ENCODE data around the gene XCR1. TPM values are rescaled to one million over a fixed set of nuclear protein-coding genes. Genes with fewer than 3 reads are reported as not detected.
A peak's percentile ranks its signal among the peaks of the same experiment; 100 is the strongest.

Gene XCR1
- total RNA-seq, 1 donor: not detected

GRCh38 chr3:46065294-46065705, 38.0 kb upstream of the XCR1 start:
- Histone ChIP-seq H3K27me3 (ENCODE audit: insufficient read depth, low read length) (peaks cover 61% of the 10 kb centered on the region), H3K27ac (ENCODE audit: low read depth, low read length) (no peak overlapping the region), H3K4me3 (ENCODE audit: insufficient read depth, low read length) (no peak overlapping the region), H3K9me3 (ENCODE audit: low read depth, low read length) (no peaks in the 10 kb centered on the region), H3K36me3 (ENCODE audit: insufficient read depth, low read length) (no peaks in the 10 kb centered on the region), H2AFZ (ENCODE audit: low read length) (no peak overlapping the region), H3K4me2 (ENCODE audit: insufficient read depth, low read length) (no peak overlapping the region), H3K4me1 (ENCODE audit: insufficient read depth, low read length) (peaks cover 4% of the 10 kb centered on the region), H4K20me1 (ENCODE audit: insufficient read depth, low read length) (no peaks in the 10 kb centered on the region), H3K79me2 (ENCODE audit: insufficient read depth, low read length) (no peaks in the 10 kb centered on the region)
- no peak for TF ChIP-seq CTCF (IDR thresholded peaks at IDR 0.05; ENCODE audit: extremely low read depth, low read depth, low read length)
- DNase-seq (ENCODE audit: insufficient read length, low spot score, missing footprints): no peak

- Histone ChIP-seq H3K79me2 (ENCODE audit: insufficient read depth, low read length) (no peaks in the 10 kb centered on the region), H2AFZ (ENCODE audit: low read length) (no peak overlapping the region), H3K4me2 (ENCODE audit: insufficient read depth, low read length) (no peak overlapping the region), H3K4me1 (ENCODE audit: insufficient read depth, low read length) (peaks cover 4% of the 10 kb centered on the region), H3K9me3 (ENCODE audit: low read depth, low read length) (no peaks in the 10 kb centered on the region), H3K4me3 (ENCODE audit: insufficient read depth, low read length) (peak overlapping the region; percentile 10), H3K27me3 (ENCODE audit: insufficient read depth, low read length) (peaks cover 52% of the 10 kb centered on the region), H3K36me3 (ENCODE audit: insufficient read depth, low read length) (no peaks in the 10 kb centered on the region), H3K27ac (ENCODE audit: low read depth, low read length) (no peak overlapping the region), H4K20me1 (ENCODE audit: insufficient read depth, low read length) (no peaks in the 10 kb centered on the region)
- no peak for TF ChIP-seq CTCF (IDR thresholded peaks at IDR 0.05; ENCODE audit: extremely low read depth, low read depth, low read length)
- DNase-seq (ENCODE audit: insufficient read length, low spot score, missing footprints): no peak
Measured at GRCh38 chr3:46062679-46063078, 35.4 kb upstream of the XCR1 start.

DNA sequence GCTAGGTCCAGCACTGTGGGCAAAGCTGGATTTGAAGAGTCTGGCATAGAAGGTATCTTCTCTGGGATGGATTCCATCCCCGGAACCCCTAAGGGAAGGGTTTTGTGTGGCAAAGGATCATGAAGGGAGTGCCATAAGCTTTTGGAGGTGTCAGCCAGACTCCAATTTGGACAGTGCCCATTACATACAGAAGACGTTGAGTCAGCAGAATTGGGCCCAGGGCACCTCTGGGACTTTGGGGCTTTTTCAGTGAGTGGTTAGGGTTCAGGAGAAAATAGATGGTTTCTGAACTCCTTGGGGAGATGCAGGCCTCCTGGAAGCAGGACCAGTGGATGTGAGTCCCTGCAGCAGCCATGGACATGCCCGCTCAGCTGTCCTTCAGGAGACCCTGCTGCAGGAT, 34.6 kb upstream of the XCR1 start:
- Histone ChIP-seq H3K4me2 (ENCODE audit: insufficient read depth, low read length) (no peak overlapping the region), H4K20me1 (ENCODE audit: insufficient read depth, low read length) (no peaks in the 10 kb centered on the region), H3K4me3 (ENCODE audit: insufficient read depth, low read length) (no peak overlapping the region), H3K27me3 (ENCODE audit: insufficient read depth, low read length) (peaks cover 52% of the 10 kb centered on the region), H3K79me2 (ENCODE audit: insufficient read depth, low read length) (no peaks in the 10 kb centered on the region), H3K9me3 (ENCODE audit: low read depth, low read length) (no peaks in the 10 kb centered on the region), H3K27ac (ENCODE audit: low read depth, low read length) (no peak overlapping the region), H3K36me3 (ENCODE audit: insufficient read depth, low read length) (no peaks in the 10 kb centered on the region), H3K4me1 (ENCODE audit: insufficient read depth, low read length) (peaks cover 4% of the 10 kb centered on the region), H2AFZ (ENCODE audit: low read length) (no peak overlapping the region)
- DNase-seq (ENCODE audit: insufficient read length, low spot score, missing footprints): no peak
- no peak for TF ChIP-seq CTCF (IDR thresholded peaks at IDR 0.05; ENCODE audit: extremely low read depth, low read depth, low read length)

GRCh38 chr3:46061108-46061720, 33.9 kb upstream of the XCR1 start:
- no peaks in the 10 kb centered on the region for H3K79me2 ChIP-seq (ENCODE audit: insufficient read depth, low read length)
- no peak overlapping the region for H3K4me3 ChIP-seq (ENCODE audit: insufficient read depth, low read length)
- no peak for DNase-seq (ENCODE audit: insufficient read length, low spot score, missing footprints)
- H3K27ac ChIP-seq (ENCODE audit: low read depth, low read length): no peak overlapping the region
- no peak overlapping the region for H2AFZ ChIP-seq (ENCODE audit: low read length)
- H3K36me3 ChIP-seq (ENCODE audit: insufficient read depth, low read length): no peaks in the 10 kb centered on the region
- no peaks in the 10 kb centered on the region for H3K9me3 ChIP-seq (ENCODE audit: low read depth, low read length)
- no peak for TF ChIP-seq CTCF (IDR thresholded peaks at IDR 0.05; ENCODE audit: extremely low read depth, low read depth, low read length)
- H3K27me3 ChIP-seq (ENCODE audit: insufficient read depth, low read length): peaks cover 54% of the 10 kb centered on the region
- no peaks in the 10 kb centered on the region for H4K20me1 ChIP-seq (ENCODE audit: insufficient read depth, low read length)
- H3K4me2 ChIP-seq (ENCODE audit: insufficient read depth, low read length): no peak overlapping the region
- H3K4me1 ChIP-seq (ENCODE audit: insufficient read depth, low read length): peaks cover 4% of the 10 kb centered on the region
